ENCODE data around the gene DOLK. TPM values are rescaled to one million over a fixed set of nuclear protein-coding genes. Genes with fewer than 3 reads are reported as not detected.
"Not testable (repeated sequence)": the region's sequence is repeated elsewhere in the genome, so short reads cannot be mapped to it uniquely, and the experiment has no call there.

The DOLK gene
- total RNA-seq, 1 donor from 2014 or later: 30.8 TPM

- Histone ChIP-seq H3K4me3 (ENCODE audit: low read depth, low read length) (no peak overlapping the region), H3K36me3 (ENCODE audit: control insufficient read depth, insufficient read depth, low read length) (peaks cover 7% of the 10 kb centered on the region), H3K27me3 (ENCODE audit: control insufficient read depth, insufficient read depth, low read length) (no peaks in the 10 kb centered on the region)
- no peak for TF ChIP-seq CTCF (IDR thresholded peaks at IDR 0.05; ENCODE audit: insufficient read depth, low read length, poor library complexity, severe bottlenecking)
- no peak for DNase-seq (ENCODE audit: low read depth)
Measured at GRCh38 chr9:128983536-128983935, 36.1 kb upstream of the DOLK start.

- Histone ChIP-seq H3K36me3 (ENCODE audit: control insufficient read depth, insufficient read depth, low read length) (peaks cover 1% of the 10 kb centered on the region), H3K27me3 (ENCODE audit: control insufficient read depth, insufficient read depth, low read length) (no peaks in the 10 kb centered on the region), H3K4me3 (ENCODE audit: low read depth, low read length) (no peak overlapping the region)
- no peak for DNase-seq (ENCODE audit: low read depth)
- no peak for TF ChIP-seq CTCF (IDR thresholded peaks at IDR 0.05; ENCODE audit: insufficient read depth, low read length, poor library complexity, severe bottlenecking)
Measured at GRCh38 chr9:128979111-128979510, 31.7 kb upstream of the DOLK start.

- Histone ChIP-seq H3K27me3 (ENCODE audit: control insufficient read depth, insufficient read depth, low read length) (no peaks in the 10 kb centered on the region), H3K36me3 (ENCODE audit: control insufficient read depth, insufficient read depth, low read length) (peaks cover 4% of the 10 kb centered on the region), H3K4me3 (ENCODE audit: low read depth, low read length) (no peak overlapping the region)
- peak; percentile 9 for DNase-seq (ENCODE audit: low read depth)
- TF ChIP-seq CTCF (IDR thresholded peaks at IDR 0.05; ENCODE audit: insufficient read depth, low read length, poor library complexity, severe bottlenecking): no peak
Measured at GRCh38 chr9:128972956-128973355, 25.6 kb upstream of the DOLK start.

- no peak overlapping the region for H3K4me3 ChIP-seq (ENCODE audit: low read depth, low read length)
- peaks cover 4% of the 10 kb centered on the region for H3K36me3 ChIP-seq (ENCODE audit: control insufficient read depth, insufficient read depth, low read length)
- DNase-seq (ENCODE audit: low read depth): no peak
- no peaks in the 10 kb centered on the region for H3K27me3 ChIP-seq (ENCODE audit: control insufficient read depth, insufficient read depth, low read length)
- no peak for TF ChIP-seq CTCF (IDR thresholded peaks at IDR 0.05; ENCODE audit: insufficient read depth, low read length, poor library complexity, severe bottlenecking)
Measured at GRCh38 chr9:128969491-128969890, 22.1 kb upstream of the DOLK start.

- DNase-seq (ENCODE audit: low read depth); H3K27me3 ChIP-seq (ENCODE audit: control insufficient read depth, insufficient read depth, low read length); H3K36me3 ChIP-seq (ENCODE audit: control insufficient read depth, insufficient read depth, low read length); H3K4me3 ChIP-seq (ENCODE audit: low read depth, low read length): not testable (repeated sequence)
Measured at GRCh38 chr9:128961403-128961802, 14.0 kb upstream of the DOLK start.

GRCh38 chr9:128947277-128947526 is 201 bp downstream of the DOLK start:
- Histone ChIP-seq H3K4me3 (ENCODE audit: low read depth, low read length) (peak overlapping the region; percentile 100), H3K27me3 (ENCODE audit: control insufficient read depth, insufficient read depth, low read length) (no peaks in the 10 kb centered on the region), H3K36me3 (ENCODE audit: control insufficient read depth, insufficient read depth, low read length) (no peaks in the 10 kb centered on the region)
- TF ChIP-seq CTCF (IDR thresholded peaks at IDR 0.05; ENCODE audit: insufficient read depth, low read length, poor library complexity, severe bottlenecking): no peak
- no peak for DNase-seq (ENCODE audit: low read depth)

Data from kidney epithelial cell (primary cell).